Measurements from ENCODE around the gene LHX6. TPM values are rescaled to one million over a fixed set of nuclear protein-coding genes. Genes with fewer than 3 reads are reported as not detected.

Gene LHX6
- total RNA-seq, 2 experiments from 2014 or later: not detected

- H3K4me3 Mint-ChIP-seq: no peak overlapping the region
- DNase-seq: no peak
- H3K27me3 Mint-ChIP-seq: no peaks in the 10 kb centered on the region
- no peak overlapping the region for H3K27ac Mint-ChIP-seq
- POLR2A ChIA-PET: no interaction called here
- H3K9me3 Mint-ChIP-seq: no peaks in the 10 kb centered on the region
- peaks cover 6% of the 10 kb centered on the region for H3K4me1 Mint-ChIP-seq
- H3K36me3 Mint-ChIP-seq (ENCODE audit: low read depth): peaks cover 30% of the 10 kb centered on the region
- CTCF ChIA-PET: no interaction called here
Measured at GRCh38 chr9:122256206-122256605, 27.4 kb upstream of the LHX6 start.

DNA sequence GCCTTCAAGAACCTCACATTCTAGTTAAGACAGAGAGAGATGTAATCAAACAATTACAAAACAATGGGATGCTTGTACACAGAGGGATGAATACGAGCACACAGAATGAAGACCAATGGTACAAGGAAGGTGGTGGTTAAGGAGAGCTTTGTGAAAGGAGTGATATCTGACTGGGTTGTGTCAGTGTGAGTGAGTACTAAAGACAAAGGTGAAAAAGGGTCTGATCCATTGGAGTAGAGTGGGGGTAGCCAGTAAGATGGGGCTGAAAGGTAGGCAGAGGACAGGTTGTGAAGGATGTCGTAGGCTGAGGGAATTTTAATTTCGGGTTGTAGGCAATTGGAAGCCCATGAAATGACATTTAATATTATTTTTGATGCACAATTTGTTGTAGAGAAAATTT lies 26.0 kb upstream of the LHX6 start:
- no peak for DNase-seq
- Mint-ChIP-seq H3K9me3 (no peaks in the 10 kb centered on the region), H3K4me1 (peaks cover 1% of the 10 kb centered on the region), H3K4me3 (no peak overlapping the region), H3K36me3 (ENCODE audit: low read depth) (peaks cover 29% of the 10 kb centered on the region), H3K27ac (no peak overlapping the region), H3K27me3 (no peaks in the 10 kb centered on the region)
- CTCF ChIA-PET: no interaction called here
- POLR2A ChIA-PET: no interaction called here

GRCh38 chr9:122252796-122253195 lies 24.0 kb upstream of the LHX6 start:
- CTCF ChIA-PET: no interaction called here
- H3K4me3 Mint-ChIP-seq: no peak overlapping the region
- H3K36me3 Mint-ChIP-seq (ENCODE audit: low read depth): peaks cover 22% of the 10 kb centered on the region
- DNase-seq: no peak
- H3K9me3 Mint-ChIP-seq: no peaks in the 10 kb centered on the region
- POLR2A ChIA-PET: no interaction called here
- peaks cover 1% of the 10 kb centered on the region for H3K4me1 Mint-ChIP-seq
- no peak overlapping the region for H3K27ac Mint-ChIP-seq
- H3K27me3 Mint-ChIP-seq: no peaks in the 10 kb centered on the region

GRCh38 chr9:122251351-122251750 lies 22.6 kb upstream of the LHX6 start:
- no peak for DNase-seq
- ChIA-PET POLR2A (no interaction called here), CTCF (no interaction called here)
- H3K27ac Mint-ChIP-seq: no peak overlapping the region
- H3K36me3 Mint-ChIP-seq (ENCODE audit: low read depth): peaks cover 27% of the 10 kb centered on the region
- peaks cover 1% of the 10 kb centered on the region for H3K4me1 Mint-ChIP-seq
- H3K9me3 Mint-ChIP-seq: no peaks in the 10 kb centered on the region
- H3K27me3 Mint-ChIP-seq: no peaks in the 10 kb centered on the region
- no peak overlapping the region for H3K4me3 Mint-ChIP-seq

DNA sequence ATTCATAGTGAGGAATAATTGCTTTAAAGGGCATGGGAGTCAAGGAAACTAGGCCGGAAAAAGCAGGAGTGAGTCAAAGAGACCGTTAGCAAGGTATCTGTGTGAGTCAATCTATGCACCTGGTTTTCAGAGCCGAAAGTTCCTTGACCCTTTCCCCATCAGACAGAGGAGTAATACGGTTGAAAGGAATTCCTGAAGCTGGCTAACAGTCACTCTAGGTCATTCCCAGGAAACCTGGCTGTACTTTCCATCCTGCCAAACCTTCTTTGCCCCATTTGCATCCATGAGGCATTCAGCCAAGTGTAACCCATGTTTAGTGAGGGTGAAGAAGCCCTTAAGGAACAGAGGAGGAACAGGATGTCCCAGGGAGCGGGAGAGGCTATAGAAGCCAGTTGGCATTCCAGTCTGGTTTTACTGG lies 19.7 kb upstream of the LHX6 start:
- Mint-ChIP-seq H3K4me1 (no peaks in the 10 kb centered on the region), H3K9me3 (no peaks in the 10 kb centered on the region), H3K36me3 (ENCODE audit: low read depth) (peaks cover 42% of the 10 kb centered on the region), H3K27ac (no peak overlapping the region), H3K4me3 (no peak overlapping the region), H3K27me3 (no peaks in the 10 kb centered on the region)
- CTCF ChIA-PET: interaction anchor here (0.7 kb wide), 1 partner anchor 59 kb away, joined by 7 read pairs; no protein-coding TSS in a partner anchor
- POLR2A ChIA-PET: no interaction called here
- DNase-seq: no peak

- no peak overlapping the region for H3K4me3 Mint-ChIP-seq
- H3K4me1 Mint-ChIP-seq: no peaks in the 10 kb centered on the region
- no peaks in the 10 kb centered on the region for H3K27me3 Mint-ChIP-seq
- H3K9me3 Mint-ChIP-seq: no peaks in the 10 kb centered on the region
- ChIA-PET CTCF (no interaction called here), POLR2A (interaction anchor here (0.6 kb wide), 1 partner anchor 16 kb away, joined by 5 read pairs; no protein-coding TSS in a partner anchor)
- peaks cover 41% of the 10 kb centered on the region for H3K36me3 Mint-ChIP-seq (ENCODE audit: low read depth)
- no peak overlapping the region for H3K27ac Mint-ChIP-seq
- no peak for DNase-seq
Measured at GRCh38 chr9:122246666-122247065, 17.9 kb upstream of the LHX6 start.

DNA sequence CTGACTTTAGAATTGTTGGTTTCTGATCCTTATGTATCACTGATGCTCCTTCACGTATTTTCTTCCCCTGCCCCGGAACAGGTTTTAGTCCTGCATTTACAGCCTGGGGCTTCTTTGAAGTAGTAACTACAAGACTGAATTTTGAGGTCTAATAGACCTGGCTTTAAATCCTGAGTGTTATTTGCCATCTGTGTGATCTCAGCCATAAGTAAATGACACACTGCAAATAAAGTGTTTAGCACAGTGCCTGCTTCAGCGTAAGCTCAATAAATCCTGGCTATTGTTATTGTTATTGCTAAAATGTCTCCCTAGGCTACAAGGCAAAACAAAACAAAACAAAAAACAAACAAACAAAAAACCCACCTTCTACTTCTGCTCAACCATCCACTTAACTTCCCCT lies 15.6 kb upstream of the LHX6 start:
- H3K27me3 Mint-ChIP-seq: no peaks in the 10 kb centered on the region
- DNase-seq: no peak
- peaks cover 40% of the 10 kb centered on the region for H3K36me3 Mint-ChIP-seq (ENCODE audit: low read depth)
- H3K27ac Mint-ChIP-seq: no peak overlapping the region
- no peak overlapping the region for H3K4me3 Mint-ChIP-seq
- H3K9me3 Mint-ChIP-seq: no peaks in the 10 kb centered on the region
- H3K4me1 Mint-ChIP-seq: no peaks in the 10 kb centered on the region
- POLR2A ChIA-PET: no interaction called here
- CTCF ChIA-PET: no interaction called here

DNA sequence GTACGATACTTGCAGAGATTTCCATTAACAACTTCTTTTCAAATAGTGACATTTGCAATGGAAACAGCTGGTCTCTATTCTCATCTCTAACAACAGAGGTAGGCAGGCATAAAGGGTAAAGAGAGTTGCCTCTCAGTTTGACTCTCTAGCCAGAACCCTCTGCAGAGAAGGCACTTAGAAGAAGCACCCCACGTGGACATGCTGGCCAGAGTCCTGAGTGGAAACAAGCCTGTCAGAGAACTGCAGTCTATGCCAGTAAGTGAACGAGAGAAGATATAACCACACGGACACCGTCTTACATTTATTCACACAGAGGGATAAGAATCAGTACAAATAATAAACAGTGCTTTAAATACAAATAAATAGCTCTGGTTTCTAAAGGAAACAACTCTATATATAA lies 11.0 kb upstream of the LHX6 start:
- no peak overlapping the region for H3K27ac Mint-ChIP-seq
- no peaks in the 10 kb centered on the region for H3K9me3 Mint-ChIP-seq
- no peak overlapping the region for H3K4me3 Mint-ChIP-seq
- H3K4me1 Mint-ChIP-seq: no peaks in the 10 kb centered on the region
- H3K36me3 Mint-ChIP-seq (ENCODE audit: low read depth): peaks cover 27% of the 10 kb centered on the region
- H3K27me3 Mint-ChIP-seq: no peaks in the 10 kb centered on the region
- ChIA-PET POLR2A (no interaction called here), CTCF (no interaction called here)
- no peak for DNase-seq

GRCh38 chr9:122236681-122237080 lies 7.9 kb upstream of the LHX6 start:
- Mint-ChIP-seq H3K36me3 (ENCODE audit: low read depth) (peaks cover 13% of the 10 kb centered on the region), H3K4me3 (no peak overlapping the region), H3K9me3 (no peaks in the 10 kb centered on the region), H3K4me1 (no peaks in the 10 kb centered on the region), H3K27ac (no peak overlapping the region), H3K27me3 (peaks cover 7% of the 10 kb centered on the region)
- no peak for DNase-seq
- CTCF ChIA-PET: no interaction called here
- POLR2A ChIA-PET: no interaction called here

DNA sequence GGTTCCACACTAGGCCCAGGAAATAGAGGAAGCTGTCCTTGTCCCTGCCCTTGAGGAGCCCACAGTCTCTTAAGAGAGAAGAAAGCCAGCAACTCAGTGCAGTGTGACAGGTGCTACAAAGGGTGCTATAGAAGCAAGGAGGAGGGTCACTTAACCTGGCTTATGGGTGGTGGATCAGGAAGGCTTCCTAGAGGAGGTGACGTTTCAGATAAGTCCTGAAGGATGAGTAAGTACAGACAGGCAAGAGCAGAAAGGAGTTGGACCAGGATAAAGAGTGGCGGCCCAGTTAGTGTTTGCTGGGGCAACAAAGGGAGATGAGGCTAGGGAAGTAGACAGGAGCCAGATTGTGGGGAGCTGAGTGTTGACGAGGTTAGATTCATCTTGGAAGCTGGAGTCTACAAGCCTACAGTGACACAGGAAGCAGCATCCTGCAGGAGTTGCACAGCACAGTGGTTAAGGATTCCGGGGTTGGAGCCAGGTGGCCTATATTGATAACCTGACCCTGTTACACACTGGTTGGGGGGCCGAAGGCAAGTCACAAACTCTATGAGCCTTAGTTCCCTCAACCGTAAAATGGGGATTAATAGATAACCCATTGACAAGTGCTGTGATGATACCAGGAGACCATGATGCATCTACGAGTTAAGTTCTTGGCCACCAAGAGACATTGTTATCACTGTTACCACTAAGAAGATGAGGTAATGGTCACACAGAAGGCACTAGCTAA lies 5.4 kb upstream of the LHX6 start:
- POLR2A ChIA-PET: no interaction called here
- peaks cover 9% of the 10 kb centered on the region for H3K27me3 Mint-ChIP-seq
- H3K36me3 Mint-ChIP-seq (ENCODE audit: low read depth): peaks cover 2% of the 10 kb centered on the region
- DNase-seq: no peak
- CTCF ChIA-PET: interaction anchor here (1.1 kb wide), 1 partner anchor 120 kb away, joined by 3 read pairs; no protein-coding TSS in a partner anchor
- no peak overlapping the region for H3K27ac Mint-ChIP-seq
- H3K4me1 Mint-ChIP-seq: no peaks in the 10 kb centered on the region
- H3K9me3 Mint-ChIP-seq: no peaks in the 10 kb centered on the region
- no peak overlapping the region for H3K4me3 Mint-ChIP-seq

GRCh38 chr9:122232796-122233306 lies 4.1 kb upstream of the LHX6 start:
- ChIA-PET POLR2A (no interaction called here), CTCF (interaction anchor here (0.5 kb wide), 1 partner anchor 858 kb away, joined by 3 read pairs; no protein-coding TSS in a partner anchor)
- no peak overlapping the region for H3K4me3 Mint-ChIP-seq

GRCh38 chr9:122229485-122229837 lies 704 bp upstream of the LHX6 start:
- peaks cover 24% of the 10 kb centered on the region for H3K27me3 Mint-ChIP-seq
- H3K36me3 Mint-ChIP-seq (ENCODE audit: low read depth): no peaks in the 10 kb centered on the region
- CTCF ChIA-PET: no interaction called here

More at GRCh38 chr9:122232796-122233306, 4.1 kb upstream of the LHX6 start:
- no peak for DNase-seq
- Mint-ChIP-seq H3K27ac (no peak overlapping the region), H3K4me1 (no peaks in the 10 kb centered on the region), H3K9me3 (no peaks in the 10 kb centered on the region), H3K27me3 (peaks cover 11% of the 10 kb centered on the region), H3K36me3 (ENCODE audit: low read depth) (no peaks in the 10 kb centered on the region)

DNA sequence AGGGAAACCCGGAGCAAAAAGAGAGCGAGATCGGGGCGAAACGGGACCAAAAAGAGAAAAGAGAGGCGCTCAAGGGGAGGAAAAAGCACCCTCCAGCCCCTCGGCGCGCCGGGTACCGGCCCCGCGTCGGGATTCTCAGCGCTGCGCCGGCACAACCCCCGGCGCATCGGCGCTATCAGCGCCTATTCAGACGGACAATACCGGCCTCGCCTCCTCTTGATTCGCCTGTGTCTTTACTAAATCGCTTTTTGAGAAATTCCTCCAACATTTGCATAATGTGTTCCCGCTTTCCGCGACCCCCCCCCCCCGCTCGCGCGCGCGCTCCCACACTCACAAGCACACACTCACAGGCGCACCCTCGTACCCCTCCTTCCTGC lies 578 bp downstream of the LHX6 start:
- peaks cover 29% of the 10 kb centered on the region for H3K27me3 Mint-ChIP-seq
- no peaks in the 10 kb centered on the region for H3K4me1 Mint-ChIP-seq
- no peaks in the 10 kb centered on the region for H3K9me3 Mint-ChIP-seq
- H3K27ac Mint-ChIP-seq: no peak overlapping the region
- H3K4me3 Mint-ChIP-seq: no peak overlapping the region
- ChIA-PET POLR2A (no interaction called here), CTCF (no interaction called here)
- no peaks in the 10 kb centered on the region for H3K36me3 Mint-ChIP-seq (ENCODE audit: low read depth)
- DNase-seq: no peak

More at GRCh38 chr9:122229485-122229837, 704 bp upstream of the LHX6 start:
- Mint-ChIP-seq H3K9me3 (no peaks in the 10 kb centered on the region), H3K4me3 (no peak overlapping the region), H3K4me1 (no peaks in the 10 kb centered on the region), H3K27ac (no peak overlapping the region)
- POLR2A ChIA-PET: no interaction called here
- DNase-seq: no peak

GRCh38 chr9:122227575-122227900 lies 1.2 kb downstream of the LHX6 start:
- DNase-seq: no peak
- CTCF ChIA-PET: no interaction called here

More at GRCh38 chr9:122227575-122227900, 1.2 kb downstream of the LHX6 start:
- Mint-ChIP-seq H3K9me3 (no peaks in the 10 kb centered on the region), H3K4me3 (no peak overlapping the region), H3K4me1 (no peaks in the 10 kb centered on the region), H3K27ac (no peak overlapping the region), H3K27me3 (peaks cover 32% of the 10 kb centered on the region), H3K36me3 (ENCODE audit: low read depth) (no peaks in the 10 kb centered on the region)
- POLR2A ChIA-PET: no interaction called here

All from activated CD4-positive, alpha-beta T cell treated with anti-CD3 and anti-CD28 coated beads, Interleukin-2, amount 10 ng/mL, durations not matched to agents 7 days and 5 days (primary cell).